ENCODE measurements around the gene ADSS1. TPM values are rescaled to one million over a fixed set of nuclear protein-coding genes. Genes with fewer than 3 reads are reported as not detected.

The ADSS1 gene
- total RNA-seq, 1 donor = 4.8 TPM

- TF ChIP-seq, protein P1, sequence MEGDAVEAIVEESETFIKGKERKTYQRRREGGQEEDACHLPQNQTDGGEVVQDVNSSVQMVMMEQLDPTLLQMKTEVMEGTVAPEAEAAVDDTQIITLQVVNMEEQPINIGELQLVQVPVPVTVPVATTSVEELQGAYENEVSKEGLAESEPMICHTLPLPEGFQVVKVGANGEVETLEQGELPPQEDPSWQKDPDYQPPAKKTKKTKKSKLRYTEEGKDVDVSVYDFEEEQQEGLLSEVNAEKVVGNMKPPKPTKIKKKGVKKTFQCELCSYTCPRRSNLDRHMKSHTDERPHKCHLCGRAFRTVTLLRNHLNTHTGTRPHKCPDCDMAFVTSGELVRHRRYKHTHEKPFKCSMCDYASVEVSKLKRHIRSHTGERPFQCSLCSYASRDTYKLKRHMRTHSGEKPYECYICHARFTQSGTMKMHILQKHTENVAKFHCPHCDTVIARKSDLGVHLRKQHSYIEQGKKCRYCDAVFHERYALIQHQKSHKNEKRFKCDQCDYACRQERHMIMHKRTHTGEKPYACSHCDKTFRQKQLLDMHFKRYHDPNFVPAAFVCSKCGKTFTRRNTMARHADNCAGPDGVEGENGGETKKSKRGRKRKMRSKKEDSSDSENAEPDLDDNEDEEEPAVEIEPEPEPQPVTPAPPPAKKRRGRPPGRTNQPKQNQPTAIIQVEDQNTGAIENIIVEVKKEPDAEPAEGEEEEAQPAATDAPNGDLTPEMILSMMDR (IDR thresholded peaks at IDR 0.05; ENCODE audit: insufficient read depth, low read length) = no peak
- H3K4me3 ChIP-seq (ENCODE audit: low read depth, low read length) = no peak overlapping the region
- no peak for DNase-seq (ENCODE audit: low read depth)
Observed at GRCh38 chr14:104796687-104797081, 72.7 kb downstream of the ADSS1 start.

Small RNA genes lying within 50 kb of the gene (small RNA-seq; reads per million reads assigned to genes)
- not detected for gene MIR4710

Other genes starting within 250 kb of the ADSS1 start
- gene C14orf180, start 144.5 kb upstream of the ADSS1 start, total RNA-seq (ENCODE audit: low replicate concordance) = not detected in 2 replicates
- not detected in 2 replicates for gene TMEM179, start 119.5 kb upstream of the ADSS1 start, total RNA-seq (ENCODE audit: low replicate concordance)
- gene INF2, start 34.6 kb upstream of the ADSS1 start, total RNA-seq (ENCODE audit: low replicate concordance) = 38.3 and 64.0 TPM in 2 replicates
- 79.4 and 87.3 TPM in 2 replicates for gene SIVA1, start 28.9 kb downstream of the ADSS1 start, total RNA-seq (ENCODE audit: low replicate concordance)
- 93.1 and 127 TPM in 2 replicates for gene AKT1, start 71.5 kb downstream of the ADSS1 start, total RNA-seq (ENCODE audit: low replicate concordance)
- 2.5 and 5.0 TPM in 2 replicates for gene ZBTB42, start 76.9 kb downstream of the ADSS1 start, total RNA-seq (ENCODE audit: low replicate concordance)
- 8.2 and 18.2 TPM in 2 replicates for gene CEP170B, start 141.0 kb downstream of the ADSS1 start, total RNA-seq (ENCODE audit: low replicate concordance)
- 0.09 and 0.16 TPM in 2 replicates for gene PLD4, start 200.7 kb downstream of the ADSS1 start, total RNA-seq (ENCODE audit: low replicate concordance)

Data from fibroblast of the aortic adventitia (primary cell).